Karpas-422 (cell line): ENCODE measurements around the gene NME7. TPM values are rescaled to one million over a fixed set of nuclear protein-coding genes. Genes with fewer than 3 reads are reported as not detected.

Experiments
- DNase-seq: peaks from one replicate; pipeline ENCODE4 v3.0.0-alpha.2; 2015
- H2AFZ ChIP-seq: fragments of 200-600 bp; sonication (generic); 2 replicates; pipeline ENCODE4 v1.6.1; 2014; ENCODE audit warnings: antibody characterized with exemption, low read length, mixed read lengths
- H3K27ac ChIP-seq: fragments of 200-600 bp; sonication (generic); 2 replicates; pipeline ENCODE4 v1.5.1; 2014; ENCODE audit warnings: mild to moderate bottlenecking, low read length, moderate library complexity
- H3K27me3 ChIP-seq: fragments of 200-600 bp; sonication (generic); 2 replicates; pipeline ENCODE4 v1.6.1; 2014; ENCODE audit warnings: low read length, mixed read lengths
- H3K36me3 ChIP-seq: fragments of 200-600 bp; sonication (generic); 2 replicates; pipeline ENCODE4 v1.6.1; 2014; ENCODE audit warnings: low read length, mixed read lengths; ENCODE audit not compliant: insufficient read depth
- H3K4me1 ChIP-seq: fragments of 200-600 bp; sonication (generic); 2 replicates; pipeline ENCODE4 v1.6.1; 2014; ENCODE audit warnings: mild to moderate bottlenecking, low read length, mixed read lengths
- H3K4me2 ChIP-seq: fragments of 200-600 bp; sonication (generic); 2 replicates; pipeline ENCODE4 v1.6.1; 2014; ENCODE audit warnings: low read length, low read depth, mild to moderate bottlenecking; ENCODE audit not compliant: poor library complexity, severe bottlenecking
- H3K4me3 ChIP-seq: fragments of 200-600 bp; sonication (generic); 2 replicates; pipeline ENCODE4 v1.5.1; 2014; ENCODE audit warnings: mild to moderate bottlenecking, antibody characterized with exemption, low read length, mixed read lengths
- H3K79me2 ChIP-seq: fragments of 200-600 bp; sonication (generic); 2 replicates; pipeline ENCODE4 v1.6.1; 2014; ENCODE audit warnings: mild to moderate bottlenecking, low read length, mixed read lengths
- H3K9ac ChIP-seq: fragments of 200-600 bp; sonication (generic); 2 replicates; pipeline ENCODE4 v1.6.0; 2014; ENCODE audit warnings: low read length
- H3K9me2 ChIP-seq: fragments of 200-600 bp; sonication (generic), shearing (Covaris generic); replicated peaks from 2 replicates; pipeline ENCODE4 v1.6.0; 2014; ENCODE audit warnings: mild to moderate bottlenecking, low read length, moderate library complexity; ENCODE audit not compliant: insufficient read depth
- H3K9me3 ChIP-seq: fragments of 300-700, 200-600 bp; sonication (generic); 2 replicates; pipeline ENCODE4 v1.6.1; 2014; ENCODE audit warnings: low read length, mixed read lengths
- H4K20me1 ChIP-seq: fragments of 200-600 bp; sonication (generic); 2 replicates; pipeline ENCODE4 v1.6.1; 2014; ENCODE audit warnings: mild to moderate bottlenecking, antibody characterized with exemption, low read length, low read depth; ENCODE audit not compliant: insufficient read depth
- total RNA-seq: library from RNA; depleted of rRNA; stranded (reverse); fragments of >200 nt; shearing (Covaris generic); gene quantifications from 2 replicates; pipeline ENCODE4 v1.2.3, GENCODE V29; 2014; ENCODE audit warnings: low replicate concordance

Gene NME7
- total RNA-seq, 1 experiment from 2014 or later, result 7.2 TPM

GRCh38 chr1:169112241-169112640 lies 255.4 kb downstream of the NME7 start:
- Histone ChIP-seq H3K27ac (no peak overlapping the region), H3K4me1 (peaks cover 4% of the 10 kb centered on the region), H3K9me3 (no peaks in the 10 kb centered on the region), H3K27me3 (no peaks in the 10 kb centered on the region), H3K4me2 (no peak overlapping the region), H3K4me3 (no peak overlapping the region), H2AFZ (no peak overlapping the region), H4K20me1 (no peaks in the 10 kb centered on the region), H3K79me2 (no peaks in the 10 kb centered on the region), H3K36me3 (no peaks in the 10 kb centered on the region), H3K9me2 (no peaks in the 10 kb centered on the region), H3K9ac (no peak overlapping the region)
- no peak for DNase-seq

GRCh38 chr1:169111472-169111871 lies 256.1 kb downstream of the NME7 start:
- peaks cover 4% of the 10 kb centered on the region for H3K4me1 ChIP-seq
- no peaks in the 10 kb centered on the region for H3K79me2 ChIP-seq
- H3K9ac ChIP-seq, result no peak overlapping the region
- H3K9me2 ChIP-seq, result no peaks in the 10 kb centered on the region
- no peak overlapping the region for H3K4me3 ChIP-seq
- no peak overlapping the region for H3K4me2 ChIP-seq
- no peak for DNase-seq
- no peaks in the 10 kb centered on the region for H3K27me3 ChIP-seq
- H3K36me3 ChIP-seq, result no peaks in the 10 kb centered on the region
- no peaks in the 10 kb centered on the region for H3K9me3 ChIP-seq
- no peak overlapping the region for H2AFZ ChIP-seq
- H4K20me1 ChIP-seq, result no peaks in the 10 kb centered on the region
- no peak overlapping the region for H3K27ac ChIP-seq

- no peak overlapping the region for H3K4me2 ChIP-seq
- H3K9me3 ChIP-seq, result no peaks in the 10 kb centered on the region
- no peak for DNase-seq
- no peak overlapping the region for H3K27ac ChIP-seq
- H3K36me3 ChIP-seq, result no peaks in the 10 kb centered on the region
- H3K79me2 ChIP-seq, result no peaks in the 10 kb centered on the region
- H4K20me1 ChIP-seq, result no peaks in the 10 kb centered on the region
- no peaks in the 10 kb centered on the region for H3K27me3 ChIP-seq
- H3K4me1 ChIP-seq, result peaks cover 4% of the 10 kb centered on the region
- H2AFZ ChIP-seq, result no peak overlapping the region
- no peak overlapping the region for H3K9ac ChIP-seq
- H3K9me2 ChIP-seq, result no peaks in the 10 kb centered on the region
- no peak overlapping the region for H3K4me3 ChIP-seq
Observed at GRCh38 chr1:169110689-169111447, 256.7 kb downstream of the NME7 start.

- H3K4me2 ChIP-seq, result no peak overlapping the region
- no peaks in the 10 kb centered on the region for H4K20me1 ChIP-seq
- H2AFZ ChIP-seq, result no peak overlapping the region
- no peaks in the 10 kb centered on the region for H3K79me2 ChIP-seq
- no peak for DNase-seq
- no peaks in the 10 kb centered on the region for H3K36me3 ChIP-seq
- H3K9ac ChIP-seq, result no peak overlapping the region
- no peaks in the 10 kb centered on the region for H3K9me2 ChIP-seq
- no peak overlapping the region for H3K27ac ChIP-seq
- H3K4me3 ChIP-seq, result no peak overlapping the region
- no peaks in the 10 kb centered on the region for H3K9me3 ChIP-seq
- peaks cover 9% of the 10 kb centered on the region for H3K4me1 ChIP-seq
- no peaks in the 10 kb centered on the region for H3K27me3 ChIP-seq
Observed at GRCh38 chr1:169110236-169110635, 257.4 kb downstream of the NME7 start.

- no peak overlapping the region for H2AFZ ChIP-seq
- H3K27me3 ChIP-seq, result no peaks in the 10 kb centered on the region
- no peak overlapping the region for H3K4me2 ChIP-seq
- no peaks in the 10 kb centered on the region for H3K9me2 ChIP-seq
- H3K27ac ChIP-seq, result no peak overlapping the region
- no peak overlapping the region for H3K9ac ChIP-seq
- no peaks in the 10 kb centered on the region for H3K9me3 ChIP-seq
- no peaks in the 10 kb centered on the region for H3K79me2 ChIP-seq
- no peak for DNase-seq
- no peaks in the 10 kb centered on the region for H3K36me3 ChIP-seq
- H3K4me3 ChIP-seq, result no peak overlapping the region
- H4K20me1 ChIP-seq, result no peaks in the 10 kb centered on the region
- H3K4me1 ChIP-seq, result peaks cover 9% of the 10 kb centered on the region
Observed at GRCh38 chr1:169109561-169110134, 257.9 kb downstream of the NME7 start.

- Histone ChIP-seq H3K9me3 (no peaks in the 10 kb centered on the region), H3K9me2 (no peaks in the 10 kb centered on the region), H3K27me3 (no peaks in the 10 kb centered on the region), H3K9ac (no peak overlapping the region), H3K27ac (no peak overlapping the region), H4K20me1 (no peaks in the 10 kb centered on the region), H3K4me1 (peaks cover 9% of the 10 kb centered on the region), H3K4me2 (no peak overlapping the region), H3K79me2 (no peaks in the 10 kb centered on the region), H2AFZ (no peak overlapping the region), H3K36me3 (no peaks in the 10 kb centered on the region), H3K4me3 (no peak overlapping the region)
- DNase-seq, result peak; percentile 51
Observed at GRCh38 chr1:169108863-169109560, 258.6 kb downstream of the NME7 start.

GRCh38 chr1:169108223-169108622 lies 259.4 kb downstream of the NME7 start:
- Histone ChIP-seq H2AFZ (no peak overlapping the region), H3K9ac (no peak overlapping the region), H3K4me3 (no peak overlapping the region), H3K9me3 (no peaks in the 10 kb centered on the region), H4K20me1 (no peaks in the 10 kb centered on the region), H3K4me2 (no peak overlapping the region), H3K4me1 (peaks cover 5% of the 10 kb centered on the region), H3K79me2 (no peaks in the 10 kb centered on the region), H3K9me2 (no peaks in the 10 kb centered on the region), H3K36me3 (no peaks in the 10 kb centered on the region), H3K27me3 (no peaks in the 10 kb centered on the region), H3K27ac (no peak overlapping the region)
- DNase-seq, result no peak

- DNase-seq, result no peak
- Histone ChIP-seq H2AFZ (no peak overlapping the region), H3K4me1 (peaks cover 5% of the 10 kb centered on the region), H3K4me3 (no peak overlapping the region), H3K27me3 (no peaks in the 10 kb centered on the region), H3K9me2 (no peaks in the 10 kb centered on the region), H3K4me2 (no peak overlapping the region), H3K27ac (no peak overlapping the region), H3K9me3 (no peaks in the 10 kb centered on the region), H3K79me2 (no peaks in the 10 kb centered on the region), H3K9ac (no peak overlapping the region), H4K20me1 (no peaks in the 10 kb centered on the region), H3K36me3 (no peaks in the 10 kb centered on the region)
Observed at GRCh38 chr1:169107603-169108208, 259.9 kb downstream of the NME7 start.
